Stimulated activated naive B cell treated with anti-CD40 and anti-IgM and Interleukin-4, amounts not matched to agents 10 μg/mL and 1 μg/mL and 100 μg/mL, for 72 hours (primary cell): ENCODE data around the gene PLPP7.
"Not testable (repeated sequence)": the region's sequence is repeated elsewhere in the genome, so short reads cannot be mapped to it uniquely, and the experiment has no call there.

Experiments
- ATAC-seq, 2 donors: fragments of 150-1000 bp; cut with Tn5 transposase; replicated peaks; 2 replicates each; pipeline ENCODE4 v1.10.0; 2021; ENCODE audit warnings: moderate library complexity in 1 of 2
- DNase-seq: peaks from one replicate; pipeline ENCODE4 v3.0.0; 2021
- H3K27ac Mint-ChIP-seq: one replicate; pipeline ENCODE4 v1.8.0; 2022; ENCODE audit warnings: mild to moderate bottlenecking, mixed read lengths
- H3K27me3 Mint-ChIP-seq, 2 donors: one replicate each; pipeline ENCODE4 v1.8.0; 2022; ENCODE audit warnings: mixed read lengths in 2 of 2
- H3K36me3 Mint-ChIP-seq, 2 donors: one replicate each; pipeline ENCODE4 v1.8.0; 2022; ENCODE audit warnings: mixed read lengths in 2 of 2, mild to moderate bottlenecking in 1 of 2
- H3K4me1 Mint-ChIP-seq, 2 donors: one replicate each; pipeline ENCODE4 v1.8.0; 2022; ENCODE audit warnings: mixed read lengths in 2 of 2, mild to moderate bottlenecking in 1 of 2
- H3K4me3 Mint-ChIP-seq, 2 donors: one replicate each; pipeline ENCODE4 v1.8.0; 2022; ENCODE audit warnings: mild to moderate bottlenecking in 2 of 2, mixed read lengths in 2 of 2, moderate library complexity in 1 of 2
- H3K9me3 Mint-ChIP-seq, 2 donors: one replicate each; pipeline ENCODE4 v1.8.0; 2022; ENCODE audit warnings: mixed read lengths in 2 of 2, mild to moderate bottlenecking in 1 of 2

The PLPP7 gene

DNA sequence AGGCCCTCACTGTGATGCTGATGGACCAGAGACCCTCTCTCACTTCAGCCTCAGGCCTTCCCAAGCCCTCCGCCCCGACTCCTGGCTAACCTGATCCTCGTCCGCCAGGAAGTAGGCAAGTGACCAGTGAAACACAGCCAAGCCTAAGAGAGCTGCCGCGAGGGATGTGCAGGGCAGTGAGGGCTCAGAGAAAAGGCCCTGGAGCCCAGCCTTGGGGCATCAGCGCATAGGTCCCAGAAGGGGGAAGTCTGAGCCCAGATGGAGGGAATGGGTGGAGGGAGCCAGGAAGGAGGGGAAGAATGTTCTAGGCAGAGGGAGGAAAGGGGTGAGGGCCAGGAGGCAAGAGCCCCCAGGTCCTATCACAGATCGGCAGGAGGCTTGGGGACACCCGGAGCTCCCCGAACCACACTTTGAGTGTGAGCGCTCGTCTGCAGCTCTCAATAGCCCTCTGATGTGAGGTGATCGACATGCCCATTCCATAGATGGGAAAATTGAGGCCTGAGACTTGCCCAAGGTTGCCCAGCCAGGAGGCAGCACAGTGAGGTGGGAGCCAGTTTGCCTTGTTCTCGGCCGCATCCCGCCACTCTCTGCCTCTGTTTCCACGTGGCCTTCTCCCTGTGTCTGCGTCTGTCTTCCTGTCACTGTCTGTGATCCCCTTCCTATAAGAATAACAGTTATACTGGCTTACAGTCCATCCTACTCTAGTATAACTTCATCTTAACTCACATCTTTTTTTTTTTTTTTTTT is 20.2 kb downstream of the PLPP7 start:
- H3K4me3 Mint-ChIP-seq: no peak overlapping the region
- no peaks in the 10 kb centered on the region for H3K9me3 Mint-ChIP-seq
- H3K4me1 Mint-ChIP-seq: peaks cover 8 to 10% of the 10 kb centered on the region in 2 donors
- ATAC-seq (no peak), DNase-seq (no peak)
- H3K36me3 Mint-ChIP-seq: no peaks in the 10 kb centered on the region
- no peak overlapping the region for H3K27ac Mint-ChIP-seq
- peaks cover 0 to 10% of the 10 kb centered on the region in 2 donors for H3K27me3 Mint-ChIP-seq

GRCh38 chr9:131310833-131311554 is 21.5 kb downstream of the PLPP7 start:
- H3K36me3 Mint-ChIP-seq: no peaks in the 10 kb centered on the region
- H3K4me3 Mint-ChIP-seq: peak overlapping the region; percentile 16 to 41
- DNase-seq (peak; percentile 9), ATAC-seq (peak; percentile 38 to 83)
- H3K27me3 Mint-ChIP-seq: peaks cover 0 to 7% of the 10 kb centered on the region in 2 donors
- peak overlapping the region; percentile 51 for H3K27ac Mint-ChIP-seq
- H3K4me1 Mint-ChIP-seq: peaks cover 8 to 10% of the 10 kb centered on the region in 2 donors
- no peaks in the 10 kb centered on the region for H3K9me3 Mint-ChIP-seq

DNA sequence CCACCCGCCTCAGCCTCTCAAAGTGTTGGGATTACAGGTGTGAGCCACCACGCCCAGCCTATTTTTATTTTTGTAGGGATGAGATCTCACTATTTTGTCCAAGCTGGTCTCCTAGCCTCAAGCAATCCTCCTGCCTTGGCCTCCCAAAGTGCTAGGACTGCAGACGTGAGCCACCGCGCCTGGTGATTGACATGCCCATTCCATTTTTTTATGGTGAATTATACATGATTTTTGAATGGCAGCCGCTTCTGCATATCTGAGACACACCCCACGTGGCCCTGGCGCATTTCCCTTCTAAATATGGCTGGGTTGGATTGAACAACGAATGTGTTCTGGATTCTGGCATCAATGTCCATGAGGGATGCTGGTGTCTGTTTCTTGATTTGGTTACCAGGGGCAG is 22.7 kb downstream of the PLPP7 start:
- no peak overlapping the region for H3K4me3 Mint-ChIP-seq
- no peaks in the 10 kb centered on the region for H3K9me3 Mint-ChIP-seq
- no peak for DNase-seq
- H3K27me3 Mint-ChIP-seq: no peaks in the 10 kb centered on the region
- no peak overlapping the region for H3K27ac Mint-ChIP-seq
- peaks cover 8 to 10% of the 10 kb centered on the region in 2 donors for H3K4me1 Mint-ChIP-seq
- no peak for ATAC-seq
- no peaks in the 10 kb centered on the region for H3K36me3 Mint-ChIP-seq

GRCh38 chr9:131312822-131313770 is 23.6 kb downstream of the PLPP7 start:
- Mint-ChIP-seq H3K36me3 (no peaks in the 10 kb centered on the region), H3K4me1 (peaks cover 8 to 10% of the 10 kb centered on the region in 2 donors), H3K4me3 (no peak overlapping the region)

GRCh38 chr9:131318231-131319085 is 28.9 kb downstream of the PLPP7 start:
- DNase-seq (no peak), ATAC-seq (no peak)
- Mint-ChIP-seq H3K27ac (no peak overlapping the region), H3K36me3 (no peaks in the 10 kb centered on the region), H3K9me3 (no peaks in the 10 kb centered on the region), H3K4me1 (no peaks in the 10 kb centered on the region), H3K4me3 (no peak overlapping the region), H3K27me3 (peaks cover 0 to 3% of the 10 kb centered on the region in 2 donors)

More at GRCh38 chr9:131312822-131313770, 23.6 kb downstream of the PLPP7 start:
- H3K9me3 Mint-ChIP-seq: no peaks in the 10 kb centered on the region
- DNase-seq (no peak), ATAC-seq (no peak)
- no peak overlapping the region for H3K27ac Mint-ChIP-seq
- H3K27me3 Mint-ChIP-seq: no peaks in the 10 kb centered on the region

GRCh38 chr9:131319486-131319885 is 30.0 kb downstream of the PLPP7 start:
- Mint-ChIP-seq H3K4me3 (no peak overlapping the region), H3K4me1 (no peaks in the 10 kb centered on the region), H3K36me3 (no peaks in the 10 kb centered on the region), H3K27me3 (peaks cover 0 to 3% of the 10 kb centered on the region in 2 donors), H3K9me3 (no peaks in the 10 kb centered on the region), H3K27ac (no peak overlapping the region)
- DNase-seq: no peak
- no peak for ATAC-seq

DNA sequence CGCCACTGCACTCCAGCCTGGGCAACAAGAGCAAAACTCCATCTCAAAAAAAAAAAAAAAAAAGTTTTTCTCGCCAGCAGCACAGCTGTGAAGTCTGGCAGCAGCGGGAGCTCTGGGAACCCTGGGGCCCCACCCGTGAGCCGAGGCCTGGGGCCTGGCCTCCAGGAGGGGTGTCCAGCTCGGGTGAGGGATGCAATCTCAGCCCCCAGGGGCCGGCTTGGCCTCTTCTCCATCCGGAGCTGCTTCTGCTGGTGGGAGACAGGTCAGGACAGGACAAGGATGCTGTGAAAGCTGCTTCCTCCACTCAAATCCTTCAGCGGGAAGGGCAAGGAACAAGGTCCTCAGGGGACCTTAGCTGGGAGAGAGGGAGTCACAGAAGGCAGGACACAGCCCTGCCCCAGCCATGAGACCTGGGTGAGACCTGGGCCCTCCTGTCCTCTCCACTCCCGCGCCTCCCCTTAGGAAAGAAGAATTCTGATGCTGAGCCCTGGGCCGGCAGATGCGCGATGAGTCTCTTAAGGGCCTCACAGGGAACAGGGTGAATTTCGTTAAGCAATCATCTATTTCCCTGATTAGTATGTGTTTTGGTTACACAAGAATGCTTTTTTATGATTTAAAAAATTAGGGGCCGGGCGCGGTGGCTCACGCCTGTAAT is 30.6 kb downstream of the PLPP7 start:
- ATAC-seq (no peak), DNase-seq (no peak)
- no peaks in the 10 kb centered on the region for H3K36me3 Mint-ChIP-seq
- no peak overlapping the region for H3K27ac Mint-ChIP-seq
- peaks cover 0 to 3% of the 10 kb centered on the region in 2 donors for H3K27me3 Mint-ChIP-seq
- H3K4me3 Mint-ChIP-seq: no peak overlapping the region
- no peaks in the 10 kb centered on the region for H3K4me1 Mint-ChIP-seq
- no peaks in the 10 kb centered on the region for H3K9me3 Mint-ChIP-seq

DNA sequence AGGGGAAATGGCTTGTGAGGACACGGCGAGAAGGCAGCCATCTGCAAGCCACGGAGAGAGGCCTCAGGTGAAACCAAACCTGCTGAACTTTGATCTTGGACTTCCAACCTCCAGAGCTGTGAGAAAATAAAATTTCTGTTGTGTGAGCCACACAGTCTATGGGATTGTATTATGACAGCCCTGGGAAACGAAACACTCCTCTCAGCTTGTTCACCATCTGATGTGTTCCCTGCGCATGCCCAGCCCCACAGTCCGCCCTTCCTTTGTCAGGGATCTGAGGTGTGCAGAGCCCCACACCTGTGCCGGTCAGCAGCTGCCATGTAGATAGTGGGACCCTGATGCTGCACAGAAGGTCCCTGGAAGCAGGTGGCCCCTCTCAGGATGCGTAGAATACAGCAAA is 34.1 kb downstream of the PLPP7 start:
- Mint-ChIP-seq H3K27ac (no peak overlapping the region), H3K9me3 (no peaks in the 10 kb centered on the region)

DNA sequence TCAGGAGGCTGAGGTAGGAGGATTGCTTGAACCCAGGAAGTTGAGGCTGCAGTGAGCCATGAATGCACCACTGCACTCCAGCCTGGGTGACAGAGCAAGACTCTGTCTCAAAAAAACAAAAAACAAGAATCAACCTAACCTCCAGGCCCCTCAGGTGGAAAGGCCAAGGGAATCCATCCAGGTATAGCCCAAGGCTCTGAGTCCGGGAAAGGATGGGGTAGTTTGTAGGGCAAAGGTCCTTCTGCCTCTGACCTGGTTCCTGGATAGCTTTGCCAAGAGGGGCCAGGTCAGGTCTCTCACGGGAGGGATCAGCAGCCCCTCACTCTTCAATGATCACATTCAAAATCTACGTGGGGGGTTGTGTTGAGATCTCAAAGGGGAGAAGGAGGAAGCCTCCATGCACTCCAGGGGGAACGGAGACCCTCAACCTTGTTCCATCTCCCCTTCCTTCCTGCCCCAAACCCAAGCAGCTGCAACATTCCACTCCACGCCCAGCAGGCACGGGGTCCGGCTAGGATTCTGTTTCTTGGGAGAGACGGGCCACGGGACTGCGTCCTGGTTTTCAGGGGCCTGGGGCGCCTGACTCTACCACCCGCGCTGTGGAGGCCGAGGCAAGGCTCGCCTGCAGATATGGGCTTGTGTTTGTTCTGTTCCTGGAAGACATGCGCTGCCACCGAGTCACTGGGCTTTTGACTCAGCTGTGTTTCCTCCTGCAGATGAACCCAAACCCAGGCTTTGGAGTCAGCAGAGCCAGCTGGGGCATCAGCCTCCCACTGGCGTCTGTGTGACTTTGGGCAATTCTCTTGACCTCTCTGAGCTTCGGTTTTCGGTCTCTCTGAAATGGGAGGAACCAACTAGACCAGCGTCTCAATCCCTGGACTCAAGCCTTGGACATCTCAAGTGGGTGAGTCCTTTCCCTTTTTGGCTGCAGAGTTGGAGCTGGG is 35.5 kb downstream of the PLPP7 start:
- Mint-ChIP-seq H3K27me3 (peaks cover 4 to 5% of the 10 kb centered on the region in 2 donors), H3K27ac (no peak overlapping the region), H3K4me1 (no peaks in the 10 kb centered on the region), H3K36me3 (no peaks in the 10 kb centered on the region), H3K4me3 (no peak overlapping the region), H3K9me3 (no peaks in the 10 kb centered on the region)
- DNase-seq: no peak
- no peak for ATAC-seq

More for the DNA sequence above, 34.1 kb downstream of the PLPP7 start:
- Mint-ChIP-seq H3K36me3 (no peaks in the 10 kb centered on the region), H3K27me3 (peaks cover 5% of the 10 kb centered on the region in 2 donors), H3K4me3 (no peak overlapping the region), H3K4me1 (no peaks in the 10 kb centered on the region)
- ATAC-seq: no peak
- DNase-seq: no peak

GRCh38 chr9:131329241-131329641 is 39.7 kb downstream of the PLPP7 start:
- Mint-ChIP-seq H3K9me3 (no peaks in the 10 kb centered on the region), H3K4me1 (no peaks in the 10 kb centered on the region), H3K27ac (no peak overlapping the region), H3K27me3 (peaks cover 4 to 5% of the 10 kb centered on the region in 2 donors), H3K36me3 (no peaks in the 10 kb centered on the region), H3K4me3 (no peak overlapping the region)
- no peak for ATAC-seq
- DNase-seq: no peak

- H3K27ac Mint-ChIP-seq: no peak overlapping the region
- peaks cover 0 to 1% of the 10 kb centered on the region in 2 donors for H3K4me1 Mint-ChIP-seq
- ATAC-seq (no peak), DNase-seq (no peak)
- H3K9me3 Mint-ChIP-seq: no peaks in the 10 kb centered on the region
- H3K36me3 Mint-ChIP-seq: no peaks in the 10 kb centered on the region
- H3K27me3 Mint-ChIP-seq: peaks cover 4 to 6% of the 10 kb centered on the region in 2 donors
- H3K4me3 Mint-ChIP-seq: no peak overlapping the region
Measured at GRCh38 chr9:131330814-131331600, 41.5 kb downstream of the PLPP7 start.

DNA sequence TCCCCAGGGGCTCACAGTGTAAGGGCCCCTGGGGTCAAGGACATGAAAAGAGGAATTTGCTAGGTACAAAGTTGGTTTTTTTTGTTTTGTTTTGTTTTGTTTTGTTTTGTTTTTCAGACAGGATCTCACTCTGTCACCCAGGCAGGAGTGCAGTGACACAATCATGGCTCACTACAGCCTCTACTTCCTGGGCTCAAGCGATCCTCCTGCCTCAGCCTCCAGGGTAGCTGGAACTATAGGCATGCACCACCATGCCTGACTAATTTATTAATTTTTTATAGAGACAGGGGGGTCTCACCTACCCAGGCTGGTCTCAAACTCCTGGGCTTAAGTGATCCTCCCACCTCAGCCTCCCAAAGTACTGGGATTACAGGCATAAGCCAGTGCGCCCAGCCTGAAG is 42.5 kb downstream of the PLPP7 start:
- DNase-seq, ATAC-seq, H3K27ac Mint-ChIP-seq, H3K4me1 Mint-ChIP-seq, H3K36me3 Mint-ChIP-seq, H3K9me3 Mint-ChIP-seq, H3K4me3 Mint-ChIP-seq: not testable (repeated sequence)
- peaks cover 4 to 14% of the 10 kb centered on the region in 2 donors for H3K27me3 Mint-ChIP-seq
